ENCODE measurements around the gene ZNF641.

GRCh38 chr12:48356041-48356768 lies 5.5 kb upstream of the ZNF641 start:
- no peak for TF ChIP-seq EP300 (IDR thresholded peaks at IDR 0.05)
- no peak for TF ChIP-seq MYC (IDR thresholded peaks at IDR 0.05; ENCODE audit: borderline replicate concordance, low read length)
- TF ChIP-seq CTCF (IDR thresholded peaks at IDR 0.05), result no peak
- TF ChIP-seq POLR2A (IDR thresholded peaks at IDR 0.05; ENCODE audit: low read length), result no peak
- TF ChIP-seq POLR2AphosphoS2 (conservative IDR thresholded peaks at IDR 0.05; ENCODE audit: low read length), result no peak

Data from A549 (cell line).